Measurements from ENCODE around the gene ALPL. TPM values are rescaled to one million over a fixed set of nuclear protein-coding genes. Genes with fewer than 3 reads are reported as not detected.

ALPL gene
- total RNA-seq, 1 donor from 2014 or later: 6.6 TPM

DNA sequence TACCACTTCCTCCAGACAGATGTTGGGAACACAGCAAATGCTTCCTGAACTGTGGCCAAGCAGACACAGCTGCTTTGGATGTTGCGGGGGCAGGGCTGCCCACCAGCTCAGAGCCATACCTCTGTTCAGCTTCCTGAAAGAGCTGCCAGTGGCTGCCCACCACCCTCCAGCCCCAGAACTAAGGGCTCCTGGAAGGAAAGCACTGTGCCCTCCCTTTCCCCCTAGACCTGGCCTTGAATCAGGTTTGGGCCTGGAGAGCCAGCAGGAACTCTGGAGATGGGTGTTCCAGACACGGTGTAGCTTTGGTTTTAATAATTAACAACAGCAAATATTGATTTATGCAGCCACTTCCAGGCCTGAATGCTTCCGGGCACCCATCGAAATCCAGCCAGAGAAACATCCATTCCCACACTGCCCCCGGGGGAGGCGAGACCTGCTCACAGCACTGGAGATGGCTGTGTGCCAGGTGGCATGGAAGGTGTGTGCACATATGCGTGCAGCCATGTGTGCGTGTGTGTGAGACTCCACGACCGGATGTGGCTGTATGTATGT, 114.3 kb downstream of the ALPL start:
- TF ChIP-seq, protein P1, sequence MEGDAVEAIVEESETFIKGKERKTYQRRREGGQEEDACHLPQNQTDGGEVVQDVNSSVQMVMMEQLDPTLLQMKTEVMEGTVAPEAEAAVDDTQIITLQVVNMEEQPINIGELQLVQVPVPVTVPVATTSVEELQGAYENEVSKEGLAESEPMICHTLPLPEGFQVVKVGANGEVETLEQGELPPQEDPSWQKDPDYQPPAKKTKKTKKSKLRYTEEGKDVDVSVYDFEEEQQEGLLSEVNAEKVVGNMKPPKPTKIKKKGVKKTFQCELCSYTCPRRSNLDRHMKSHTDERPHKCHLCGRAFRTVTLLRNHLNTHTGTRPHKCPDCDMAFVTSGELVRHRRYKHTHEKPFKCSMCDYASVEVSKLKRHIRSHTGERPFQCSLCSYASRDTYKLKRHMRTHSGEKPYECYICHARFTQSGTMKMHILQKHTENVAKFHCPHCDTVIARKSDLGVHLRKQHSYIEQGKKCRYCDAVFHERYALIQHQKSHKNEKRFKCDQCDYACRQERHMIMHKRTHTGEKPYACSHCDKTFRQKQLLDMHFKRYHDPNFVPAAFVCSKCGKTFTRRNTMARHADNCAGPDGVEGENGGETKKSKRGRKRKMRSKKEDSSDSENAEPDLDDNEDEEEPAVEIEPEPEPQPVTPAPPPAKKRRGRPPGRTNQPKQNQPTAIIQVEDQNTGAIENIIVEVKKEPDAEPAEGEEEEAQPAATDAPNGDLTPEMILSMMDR (IDR thresholded peaks at IDR 0.05): no peak
- TF ChIP-seq POLR2AphosphoS5 (IDR thresholded peaks at IDR 0.05; ENCODE audit: insufficient read depth in 1 of 2, low read depth in 1 of 2) (no peak), POLR2A (IDR thresholded peaks at IDR 0.05) (no peak)
- no peaks in the 10 kb centered on the region for H3K27me3 ChIP-seq
- DNase-seq (ENCODE audit: extremely low spot score in 2 of 2): no peak
- no peak overlapping the region for H3K4me3 ChIP-seq
- peaks cover 19% of the 10 kb centered on the region for H3K4me1 ChIP-seq
- H3K36me3 ChIP-seq: no peaks in the 10 kb centered on the region
- H3K27ac ChIP-seq: no peak overlapping the region
- intact Hi-C loops (cut with DNase I): no loop called here
- H3K9me3 ChIP-seq: no peaks in the 10 kb centered on the region

- no peak for TF ChIP-seq POLR2A (IDR thresholded peaks at IDR 0.05)
- TF ChIP-seq, protein P1 (IDR thresholded peaks at IDR 0.05): no peak
- no peak for TF ChIP-seq POLR2AphosphoS5 (IDR thresholded peaks at IDR 0.05; ENCODE audit: insufficient read depth in 1 of 2, low read depth in 1 of 2)
- intact Hi-C loops (cut with DNase I): no loop called here
- no peaks in the 10 kb centered on the region for H3K36me3 ChIP-seq
- H3K4me1 ChIP-seq: peaks cover 19% of the 10 kb centered on the region
- no peak for DNase-seq (ENCODE audit: extremely low spot score in 2 of 2)
- no peak overlapping the region for H3K4me3 ChIP-seq
- H3K9me3 ChIP-seq: no peaks in the 10 kb centered on the region
- H3K27me3 ChIP-seq: no peaks in the 10 kb centered on the region
- H3K27ac ChIP-seq: no peak overlapping the region
Observed at GRCh38 chr1:21624571-21625389, 115.6 kb downstream of the ALPL start.

- no peak for DNase-seq (ENCODE audit: extremely low spot score in 2 of 2)
- Histone ChIP-seq H3K36me3 (no peaks in the 10 kb centered on the region), H3K4me3 (no peak overlapping the region), H3K27me3 (no peaks in the 10 kb centered on the region), H3K27ac (no peak overlapping the region), H3K9me3 (no peaks in the 10 kb centered on the region), H3K4me1 (peaks cover 13% of the 10 kb centered on the region)
- TF ChIP-seq, protein P1 (IDR thresholded peaks at IDR 0.05): no peak
- TF ChIP-seq POLR2A (IDR thresholded peaks at IDR 0.05) (no peak), POLR2AphosphoS5 (IDR thresholded peaks at IDR 0.05; ENCODE audit: insufficient read depth in 1 of 2, low read depth in 1 of 2) (no peak)
- intact Hi-C loops (cut with DNase I): no loop called here
Observed at GRCh38 chr1:21625390-21626190, 116.4 kb downstream of the ALPL start.

GRCh38 chr1:21626921-21627339, 117.7 kb downstream of the ALPL start:
- no peak for DNase-seq (ENCODE audit: extremely low spot score in 2 of 2)
- TF ChIP-seq, protein P1 (IDR thresholded peaks at IDR 0.05): no peak
- peak; percentile 19 to 30 for TF ChIP-seq POLR2AphosphoS5 (IDR thresholded peaks at IDR 0.05; ENCODE audit: insufficient read depth in 1 of 2, low read depth in 1 of 2)
- Histone ChIP-seq H3K36me3 (no peaks in the 10 kb centered on the region), H3K9me3 (no peaks in the 10 kb centered on the region), H3K27me3 (no peaks in the 10 kb centered on the region), H3K4me3 (no peak overlapping the region), H3K4me1 (peaks cover 8% of the 10 kb centered on the region), H3K27ac (no peak overlapping the region)
- intact Hi-C loops (cut with DNase I): no loop called here

Other genes with a start within 250 kb of the ALPL start
- gene ECE1, start 219.0 kb upstream of the ALPL start, total RNA-seq: 93.8 TPM
- 10.1 TPM for gene NBPF3, start 69.3 kb upstream of the ALPL start, total RNA-seq
- gene RAP1GAP, start 159.9 kb downstream of the ALPL start, total RNA-seq: 1.2 TPM